ENCODE results near the gene LRRTM4. TPM values are rescaled to one million over a fixed set of nuclear protein-coding genes. Genes with fewer than 3 reads are reported as not detected.
"Not testable (repeated sequence)": the region's sequence is repeated elsewhere in the genome, so short reads cannot be mapped to it uniquely, and the experiment has no call there.

Gene LRRTM4
- total RNA-seq, 1 donor from 2014 or later, result not detected

DNA sequence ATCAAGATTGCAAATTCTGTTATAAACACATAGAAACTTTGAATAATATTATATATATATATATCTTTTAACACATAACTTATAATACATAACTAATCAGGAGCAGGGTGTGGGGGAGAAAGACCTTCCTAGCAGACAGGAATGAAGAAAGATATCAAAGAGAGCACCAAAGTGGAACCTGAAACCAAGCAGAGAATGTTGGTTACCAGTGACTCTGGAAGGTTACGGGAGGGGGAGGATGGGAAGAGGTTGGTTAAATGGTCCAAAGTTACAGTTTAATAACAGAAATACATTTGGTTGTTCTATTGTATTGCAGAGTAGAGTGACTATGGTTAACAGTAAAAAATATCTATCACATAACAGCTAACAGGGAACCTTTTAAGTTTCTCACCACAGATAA is 366.7 kb downstream of the LRRTM4 start:
- intact Hi-C loops (cut with micrococcal nuclease), result no loop called here
- Mint-ChIP-seq H3K4me3 (no peak overlapping the region), H3K36me3 (ENCODE audit: low read depth) (no peaks in the 10 kb centered on the region), H3K27ac (no peak overlapping the region), H3K27me3 (no peaks in the 10 kb centered on the region), H3K4me1 (no peaks in the 10 kb centered on the region), H3K9me3 (peaks cover 4% of the 10 kb centered on the region)
- no peak for DNase-seq

DNA sequence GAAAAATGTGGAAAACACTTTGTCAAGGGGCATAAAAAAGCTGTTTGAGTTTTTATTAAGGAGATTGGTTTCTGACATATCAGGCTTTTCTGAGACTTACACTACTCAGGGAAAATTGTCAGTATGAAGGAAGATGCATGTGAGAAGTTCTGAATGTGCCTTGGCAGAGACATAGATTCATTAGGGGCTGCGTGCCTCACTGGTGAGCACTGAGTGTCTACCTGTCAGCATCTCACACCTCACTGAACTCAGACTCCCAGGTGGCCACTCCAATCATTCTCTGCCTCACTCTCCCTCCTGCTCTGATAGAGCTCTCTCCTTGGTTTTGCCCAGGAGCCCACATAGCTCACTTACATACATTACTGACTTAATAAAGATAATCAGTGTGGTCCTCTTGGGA is 372.6 kb downstream of the LRRTM4 start:
- Mint-ChIP-seq H3K9me3 (no peaks in the 10 kb centered on the region), H3K4me1 (no peaks in the 10 kb centered on the region), H3K27me3 (no peaks in the 10 kb centered on the region), H3K27ac (no peak overlapping the region), H3K4me3 (no peak overlapping the region), H3K36me3 (ENCODE audit: low read depth) (no peaks in the 10 kb centered on the region)
- no peak for DNase-seq
- intact Hi-C loops (cut with micrococcal nuclease), result no loop called here

DNA sequence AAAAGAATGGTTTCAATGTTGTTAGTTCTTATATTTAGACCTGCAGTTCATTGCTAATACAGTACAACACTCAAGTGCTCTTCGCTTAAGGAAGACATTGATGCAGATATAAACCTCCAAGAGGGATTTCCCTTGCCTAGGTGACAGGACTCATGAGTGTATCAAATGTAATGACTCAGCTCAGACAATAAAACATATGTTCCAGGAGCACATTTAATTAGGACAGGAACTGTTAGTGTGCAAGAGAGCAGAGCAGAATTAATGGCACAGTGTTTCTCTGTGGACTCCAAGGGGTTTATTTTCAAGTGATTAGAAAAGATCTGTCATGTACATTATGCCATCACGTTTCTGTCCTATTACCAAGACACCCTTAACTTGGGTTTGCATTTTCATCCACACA is 375.0 kb downstream of the LRRTM4 start:
- no peak overlapping the region for H3K4me3 Mint-ChIP-seq
- no peak overlapping the region for H3K27ac Mint-ChIP-seq
- H3K4me1 Mint-ChIP-seq, result no peaks in the 10 kb centered on the region
- H3K9me3 Mint-ChIP-seq, result no peaks in the 10 kb centered on the region
- DNase-seq, result no peak
- intact Hi-C loops (cut with micrococcal nuclease), result no loop called here
- no peaks in the 10 kb centered on the region for H3K36me3 Mint-ChIP-seq (ENCODE audit: low read depth)
- no peaks in the 10 kb centered on the region for H3K27me3 Mint-ChIP-seq

DNA sequence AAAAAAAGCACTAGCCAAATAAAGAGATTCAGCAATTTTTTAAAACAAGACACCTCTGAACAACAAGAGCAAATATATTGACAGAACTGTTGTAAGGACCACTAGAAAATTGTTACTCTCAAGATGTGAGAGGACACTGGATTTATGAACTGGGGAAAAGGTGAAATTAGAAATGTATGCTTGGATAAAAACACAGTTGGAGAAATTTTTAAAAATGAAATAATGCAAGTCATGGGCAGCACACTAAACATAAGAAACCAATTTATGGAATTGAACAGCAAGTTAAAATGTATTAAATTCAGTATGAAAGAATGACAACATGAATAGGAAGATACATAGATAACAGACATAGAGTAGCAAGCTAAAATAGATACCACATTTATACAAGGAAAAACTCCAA is 377.4 kb downstream of the LRRTM4 start:
- no peaks in the 10 kb centered on the region for H3K27me3 Mint-ChIP-seq
- H3K4me3 Mint-ChIP-seq, result no peak overlapping the region
- H3K9me3 Mint-ChIP-seq, result no peaks in the 10 kb centered on the region

DNA sequence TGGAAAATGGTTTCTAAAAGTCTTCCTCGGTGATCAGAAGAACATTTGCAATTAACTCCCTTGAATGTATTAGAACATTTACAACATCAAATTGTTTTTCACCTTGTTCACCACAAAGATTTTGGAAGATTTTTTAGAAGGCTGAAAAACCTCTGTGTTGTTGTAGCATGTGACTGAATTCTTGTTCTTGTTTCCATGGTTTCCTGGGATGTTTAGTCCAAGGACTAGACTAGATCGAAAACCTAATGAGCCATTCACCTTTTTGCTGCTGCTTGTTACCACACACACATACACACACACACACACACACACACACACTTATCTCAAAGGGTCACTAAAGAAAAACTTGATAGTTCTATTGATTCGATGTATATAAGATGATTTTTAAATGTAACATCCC is 380.0 kb downstream of the LRRTM4 start:
- intact Hi-C loops (cut with micrococcal nuclease), result no loop called here
- no peaks in the 10 kb centered on the region for H3K4me1 Mint-ChIP-seq
- peaks cover 13% of the 10 kb centered on the region for H3K9me3 Mint-ChIP-seq
- DNase-seq, result no peak
- no peak overlapping the region for H3K27ac Mint-ChIP-seq
- no peaks in the 10 kb centered on the region for H3K36me3 Mint-ChIP-seq (ENCODE audit: low read depth)
- no peak overlapping the region for H3K4me3 Mint-ChIP-seq
- H3K27me3 Mint-ChIP-seq, result no peaks in the 10 kb centered on the region

More for the DNA sequence above, 377.4 kb downstream of the LRRTM4 start:
- intact Hi-C loops (cut with micrococcal nuclease), result no loop called here
- H3K27ac Mint-ChIP-seq, result no peak overlapping the region
- H3K4me1 Mint-ChIP-seq, result no peaks in the 10 kb centered on the region
- no peak for DNase-seq
- no peaks in the 10 kb centered on the region for H3K36me3 Mint-ChIP-seq (ENCODE audit: low read depth)

DNA sequence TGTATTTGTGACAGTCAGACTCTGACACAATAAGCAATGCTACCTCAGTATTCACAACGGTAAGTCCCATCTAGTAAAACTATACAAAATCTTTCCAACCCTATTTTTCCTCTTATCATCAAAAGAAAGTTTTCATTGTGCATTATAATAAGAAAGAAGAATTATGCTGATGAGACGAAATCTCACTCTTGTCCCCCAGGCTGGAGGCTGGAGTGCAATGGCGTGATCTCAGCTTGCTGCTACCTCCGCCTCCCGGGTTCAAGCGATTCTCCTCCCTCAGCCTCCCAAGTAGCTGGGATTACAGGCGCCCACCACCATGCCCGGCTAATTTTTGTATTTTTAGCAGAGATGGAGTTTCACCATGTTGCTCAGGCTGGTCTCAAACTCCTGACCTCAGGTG is 393.7 kb downstream of the LRRTM4 start:
- H3K27me3 Mint-ChIP-seq; H3K36me3 Mint-ChIP-seq (ENCODE audit: low read depth); DNase-seq; H3K27ac Mint-ChIP-seq; H3K4me3 Mint-ChIP-seq; H3K9me3 Mint-ChIP-seq; H3K4me1 Mint-ChIP-seq; intact Hi-C loops (cut with micrococcal nuclease): not testable (repeated sequence)

DNA sequence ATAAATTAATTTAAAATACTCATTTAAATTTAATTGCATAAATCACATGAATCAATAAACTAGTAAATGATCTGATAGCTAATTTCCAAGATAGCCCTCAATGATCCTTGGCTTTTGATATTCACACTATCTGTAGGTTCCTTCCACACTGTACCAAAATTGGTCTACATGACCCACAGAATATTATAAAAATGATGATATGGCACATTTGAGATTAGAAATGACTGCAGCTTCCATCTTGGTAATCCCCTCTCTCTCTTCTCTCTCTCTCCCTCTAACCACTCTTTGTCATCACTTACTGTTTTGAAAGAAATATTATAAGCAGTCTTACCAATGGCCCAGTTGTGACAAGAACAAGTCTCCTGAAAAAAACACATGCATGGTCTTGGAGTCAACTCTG is 394.8 kb downstream of the LRRTM4 start:
- H3K4me1 Mint-ChIP-seq, result no peaks in the 10 kb centered on the region
- H3K4me3 Mint-ChIP-seq, result no peak overlapping the region
- no peaks in the 10 kb centered on the region for H3K27me3 Mint-ChIP-seq
- H3K9me3 Mint-ChIP-seq, result peaks cover 3% of the 10 kb centered on the region
- no peak for DNase-seq
- H3K36me3 Mint-ChIP-seq (ENCODE audit: low read depth), result no peaks in the 10 kb centered on the region
- intact Hi-C loops (cut with micrococcal nuclease), result no loop called here
- no peak overlapping the region for H3K27ac Mint-ChIP-seq

DNA sequence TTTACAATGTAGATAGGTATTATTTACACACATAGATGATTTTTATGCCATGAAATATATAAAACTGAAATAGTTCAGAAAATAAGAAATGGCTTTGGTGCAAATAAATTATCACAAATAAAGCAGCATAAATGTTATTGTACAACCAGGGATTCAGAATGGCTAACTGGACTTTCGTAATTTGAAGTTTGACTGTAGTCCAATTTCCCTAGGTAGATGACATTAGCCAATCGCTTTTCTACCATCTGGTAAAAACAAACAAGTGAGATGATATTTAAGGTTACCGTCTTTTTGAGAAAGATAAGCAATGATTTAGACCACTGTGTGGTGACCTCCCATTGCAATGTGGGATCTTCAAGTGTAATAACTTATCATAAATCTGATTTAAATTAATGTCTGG is 400.7 kb downstream of the LRRTM4 start:
- no peaks in the 10 kb centered on the region for H3K27me3 Mint-ChIP-seq
- no peak for DNase-seq
- no peak overlapping the region for H3K27ac Mint-ChIP-seq
- H3K36me3 Mint-ChIP-seq (ENCODE audit: low read depth), result no peaks in the 10 kb centered on the region
- no peaks in the 10 kb centered on the region for H3K4me1 Mint-ChIP-seq
- H3K4me3 Mint-ChIP-seq, result no peak overlapping the region
- peaks cover 3% of the 10 kb centered on the region for H3K9me3 Mint-ChIP-seq
- intact Hi-C loops (cut with micrococcal nuclease), result no loop called here

DNA sequence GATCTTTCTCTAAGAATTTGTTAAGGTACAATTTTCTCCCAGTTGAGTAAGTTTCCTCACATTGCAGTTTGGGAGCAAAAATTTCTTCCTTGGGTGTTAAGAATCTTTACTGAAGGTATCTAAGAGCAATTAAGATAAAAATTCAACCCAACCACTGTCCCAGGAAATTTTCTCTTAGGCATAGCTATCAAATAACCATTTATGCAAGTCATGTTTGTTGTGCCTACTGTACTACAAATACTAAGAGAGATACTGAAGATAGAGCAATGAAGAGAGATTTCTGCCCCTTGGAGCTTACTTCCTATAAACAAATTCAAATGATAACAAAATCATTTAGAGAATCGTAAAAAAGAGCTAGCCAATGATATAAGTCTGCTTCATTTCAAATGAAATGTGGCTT is 402.8 kb downstream of the LRRTM4 start:
- Mint-ChIP-seq H3K4me1 (no peaks in the 10 kb centered on the region), H3K27me3 (no peaks in the 10 kb centered on the region)
- intact Hi-C loops (cut with micrococcal nuclease), result no loop called here

DNA sequence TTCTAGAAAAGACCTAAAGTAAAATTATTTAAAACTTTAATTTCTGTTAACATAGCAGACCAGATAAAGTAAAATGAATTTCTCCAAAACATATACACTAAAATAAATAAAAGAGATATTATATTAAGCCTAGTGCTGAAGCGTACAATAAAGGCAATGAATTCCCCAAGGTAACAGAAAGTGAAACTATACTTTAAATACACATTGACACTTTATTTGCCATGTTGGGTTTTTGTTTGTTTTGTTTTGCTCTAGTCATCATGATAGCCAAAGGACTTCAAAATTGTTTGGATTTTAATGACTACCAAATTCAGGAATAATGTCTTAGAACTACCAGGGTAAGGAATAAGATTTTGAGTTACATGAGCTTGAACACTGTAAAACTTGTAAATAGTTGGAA is 413.3 kb downstream of the LRRTM4 start:
- no peak for DNase-seq
- no peaks in the 10 kb centered on the region for H3K4me1 Mint-ChIP-seq
- H3K36me3 Mint-ChIP-seq (ENCODE audit: low read depth), result no peaks in the 10 kb centered on the region
- H3K9me3 Mint-ChIP-seq, result peaks cover 6% of the 10 kb centered on the region
- intact Hi-C loops (cut with micrococcal nuclease), result no loop called here
- H3K27me3 Mint-ChIP-seq, result no peaks in the 10 kb centered on the region
- H3K27ac Mint-ChIP-seq, result no peak overlapping the region
- H3K4me3 Mint-ChIP-seq, result no peak overlapping the region

More for the DNA sequence above, 402.8 kb downstream of the LRRTM4 start:
- H3K27ac Mint-ChIP-seq, result no peak overlapping the region
- H3K9me3 Mint-ChIP-seq, result peaks cover 3% of the 10 kb centered on the region
- DNase-seq, result no peak
- no peak overlapping the region for H3K4me3 Mint-ChIP-seq
- H3K36me3 Mint-ChIP-seq (ENCODE audit: low read depth), result no peaks in the 10 kb centered on the region

DNA sequence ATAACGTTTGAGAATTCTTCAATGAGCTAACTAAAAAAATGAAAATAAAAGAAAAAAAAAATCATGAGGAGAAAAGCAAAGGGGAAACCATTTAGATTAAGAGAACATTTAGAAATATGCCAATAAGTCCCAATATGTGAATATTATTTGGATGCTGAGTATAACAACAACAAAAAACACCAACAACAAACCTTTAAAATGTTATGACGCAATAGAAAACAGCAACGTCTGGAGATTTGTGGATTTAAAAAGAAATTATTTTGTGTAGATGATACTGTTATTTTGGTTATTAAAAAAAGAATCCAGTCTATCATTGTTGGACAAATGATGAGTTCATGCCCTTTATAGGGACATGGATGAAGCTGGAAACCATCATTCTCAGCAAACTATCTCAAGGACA is 417.2 kb downstream of the LRRTM4 start:
- Mint-ChIP-seq H3K27me3 (no peaks in the 10 kb centered on the region), H3K4me3 (no peak overlapping the region), H3K27ac (no peak overlapping the region), H3K36me3 (ENCODE audit: low read depth) (no peaks in the 10 kb centered on the region), H3K9me3 (no peaks in the 10 kb centered on the region), H3K4me1 (no peaks in the 10 kb centered on the region)
- intact Hi-C loops (cut with micrococcal nuclease), result no loop called here
- DNase-seq, result no peak

DNA sequence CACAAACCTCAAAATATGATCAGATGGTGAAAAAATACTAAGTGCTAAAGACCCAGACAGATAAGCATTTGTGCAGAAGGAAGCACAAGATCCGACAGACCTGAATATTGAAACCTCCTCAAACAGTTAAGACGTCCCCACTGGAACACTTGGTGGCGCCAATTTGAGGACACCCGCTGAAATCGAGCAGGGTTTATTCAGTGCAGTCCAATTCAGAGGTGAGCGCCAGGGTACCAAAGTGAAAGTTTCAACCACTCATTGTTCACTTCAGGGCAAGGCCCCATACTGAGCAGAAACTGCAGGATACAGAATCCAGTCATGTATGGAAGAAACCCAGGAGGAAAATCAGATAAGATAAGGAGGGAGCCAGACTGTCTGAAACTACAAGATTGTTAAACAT is 417.6 kb downstream of the LRRTM4 start:
- Mint-ChIP-seq H3K27ac (no peak overlapping the region), H3K4me3 (no peak overlapping the region), H3K4me1 (no peaks in the 10 kb centered on the region), H3K9me3 (no peaks in the 10 kb centered on the region), H3K36me3 (ENCODE audit: low read depth) (no peaks in the 10 kb centered on the region), H3K27me3 (no peaks in the 10 kb centered on the region)
- intact Hi-C loops (cut with micrococcal nuclease), result no loop called here
- no peak for DNase-seq

DNA sequence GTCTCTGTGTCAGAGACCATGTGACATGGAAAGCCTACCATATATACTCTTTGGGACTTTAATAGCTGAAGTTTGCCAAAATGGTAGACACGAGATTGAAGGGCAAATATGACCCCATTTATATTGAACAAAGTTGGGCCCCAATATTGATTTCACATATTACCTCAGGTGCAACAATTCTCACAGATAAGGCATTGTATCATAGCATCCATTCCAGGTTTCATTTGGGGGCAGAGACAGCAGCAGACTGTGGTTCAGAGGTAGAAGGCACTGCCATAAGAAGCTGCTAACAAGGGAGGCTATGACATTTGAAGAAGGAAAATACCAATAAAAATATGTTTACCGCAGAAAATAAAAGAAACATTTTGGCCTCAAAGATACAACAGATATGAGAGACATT is 419.2 kb downstream of the LRRTM4 start:
- H3K27me3 Mint-ChIP-seq, result no peaks in the 10 kb centered on the region

DNA sequence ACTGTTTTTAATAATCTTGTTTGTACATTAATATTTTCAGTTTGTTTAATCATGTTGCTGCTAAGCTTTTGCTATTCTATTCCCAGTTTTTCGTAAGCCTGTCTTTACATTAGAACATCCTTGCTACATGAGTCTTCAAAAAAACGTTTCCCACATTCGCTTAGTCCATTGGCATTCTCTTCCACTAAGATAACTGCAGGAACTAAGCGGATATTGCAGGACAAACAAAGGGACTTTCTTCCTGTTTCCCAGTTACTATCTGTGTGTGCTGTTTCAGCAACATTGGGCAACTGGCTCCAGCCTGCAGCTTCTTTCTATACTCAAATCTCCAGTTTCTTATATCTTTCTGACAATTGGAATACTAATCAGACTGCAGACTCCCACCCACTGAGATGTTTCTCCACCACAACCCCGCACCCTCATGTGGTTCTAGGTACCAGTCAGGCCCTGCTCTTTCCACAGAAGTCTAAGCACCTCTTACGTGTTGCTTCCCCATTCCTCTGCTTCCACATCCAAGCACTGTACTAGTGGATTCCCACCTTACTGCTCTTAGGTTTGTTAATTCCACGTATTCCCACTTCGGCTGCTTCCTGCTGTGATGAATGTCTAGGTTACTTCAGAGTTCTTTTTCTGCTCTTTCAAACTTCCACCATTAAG is 420.3 kb downstream of the LRRTM4 start:
- intact Hi-C loops (cut with micrococcal nuclease), result no loop called here
- Mint-ChIP-seq H3K36me3 (ENCODE audit: low read depth) (no peaks in the 10 kb centered on the region), H3K4me3 (no peak overlapping the region), H3K27ac (no peak overlapping the region), H3K4me1 (no peaks in the 10 kb centered on the region), H3K27me3 (no peaks in the 10 kb centered on the region), H3K9me3 (no peaks in the 10 kb centered on the region)
- DNase-seq, result no peak

More for the DNA sequence above, 419.2 kb downstream of the LRRTM4 start:
- intact Hi-C loops (cut with micrococcal nuclease), result no loop called here
- Mint-ChIP-seq H3K36me3 (ENCODE audit: low read depth) (no peaks in the 10 kb centered on the region), H3K4me1 (no peaks in the 10 kb centered on the region), H3K27ac (no peak overlapping the region), H3K9me3 (no peaks in the 10 kb centered on the region), H3K4me3 (no peak overlapping the region)
- DNase-seq, result no peak

DNA sequence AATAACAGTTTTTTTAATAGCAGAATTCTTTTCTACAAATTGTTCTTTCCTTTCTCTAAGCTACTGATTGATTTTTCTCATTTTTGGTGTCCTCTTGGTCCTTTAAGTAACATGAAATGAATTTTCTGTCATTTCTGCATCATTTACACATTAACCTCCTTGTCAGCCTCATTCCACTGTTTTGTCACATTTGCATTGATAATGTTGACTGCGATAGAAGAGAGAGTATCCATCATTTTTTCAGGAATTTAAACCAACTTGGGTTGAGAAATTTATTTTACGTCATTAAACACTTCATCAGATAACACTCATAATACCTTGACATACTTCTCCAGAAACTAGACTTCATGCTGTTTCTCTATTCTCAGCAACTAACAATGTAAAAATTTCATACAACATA is 422.2 kb downstream of the LRRTM4 start:
- Mint-ChIP-seq H3K27me3 (no peaks in the 10 kb centered on the region), H3K9me3 (no peaks in the 10 kb centered on the region), H3K4me1 (no peaks in the 10 kb centered on the region), H3K36me3 (ENCODE audit: low read depth) (no peaks in the 10 kb centered on the region), H3K27ac (no peak overlapping the region), H3K4me3 (no peak overlapping the region)
- DNase-seq, result no peak
- intact Hi-C loops (cut with micrococcal nuclease), result no loop called here
